HepG2 (cell line): ENCODE results near the gene SDR39U1. TPM values are rescaled to one million over a fixed set of nuclear protein-coding genes. Genes with fewer than 3 reads are reported as not detected.

Experiments used
- GPN1 ChIP-seq: sonication (generic); formaldehyde crosslinking; IDR thresholded peaks from 2 replicates; pipeline ENCODE4 v1.5.1; 2020; ENCODE audit warnings: missing genetic modification reagents, borderline replicate concordance
- HNRNPLL ChIP-seq: fragments of 200-400 bp; formaldehyde crosslinking; IDR thresholded peaks from 2 replicates; pipeline ENCODE4 v1.6.1; 2017; ENCODE audit warnings: mild to moderate bottlenecking, low read depth, low read length; ENCODE audit not compliant: poor library complexity, severe bottlenecking
- MTF2 ChIP-seq: sonication (generic); formaldehyde crosslinking; IDR thresholded peaks from 2 replicates; pipeline ENCODE4 v1.5.0; 2020; ENCODE audit warnings: missing genetic modification reagents, borderline replicate concordance
- PHF8 ChIP-seq: sonication (generic); formaldehyde crosslinking; IDR thresholded peaks from 2 replicates; pipeline ENCODE4 v1.5.0; 2020; ENCODE audit warnings: missing genetic modification reagents
- RCOR2 ChIP-seq: IDR thresholded peaks from 2 replicates; pipeline ENCODE4 v1.6.1; 2016; ENCODE audit warnings: missing biosample characterization, missing genetic modification reagents
- SAFB2 ChIP-seq: sonication (generic); formaldehyde crosslinking; IDR thresholded peaks from 2 replicates; pipeline ENCODE4 v1.5.1; 2020; ENCODE audit warnings: missing genetic modification reagents, low read depth, mild to moderate bottlenecking, borderline replicate concordance
- SMC3 ChIP-seq: IDR thresholded peaks from 2 replicates; pipeline ENCODE4 v1.6.1; 2011; ENCODE audit warnings: low read length, improper control_type of control experiment
- SRSF1 ChIP-seq: fragments of 200-400 bp; formaldehyde crosslinking; optimal IDR thresholded peaks from 2 replicates; pipeline ENCODE3; 2017; ENCODE audit warnings: mild to moderate bottlenecking, low read depth, low read length, moderate library complexity
- SUZ12 ChIP-seq: fragments of 150-350 bp; IDR thresholded peaks from 2 replicates; pipeline ENCODE4 v1.6.1; 2014; ENCODE audit warnings: low read depth, low read length
- ZNF12 ChIP-seq: sonication (generic); formaldehyde crosslinking; IDR thresholded peaks from 2 replicates; pipeline ENCODE4 v1.5.0; 2020; ENCODE audit warnings: missing genetic modification reagents
- ZNF180 ChIP-seq: sonication (generic); formaldehyde crosslinking; IDR thresholded peaks from 2 replicates; pipeline ENCODE4 v1.4.0; 2020; ENCODE audit warnings: low read depth, missing genetic modification reagents, borderline replicate concordance
- ZNF331 ChIP-seq: sonication (generic); formaldehyde crosslinking; IDR thresholded peaks from 2 replicates; pipeline ENCODE4 v1.4.0; 2020; ENCODE audit warnings: missing genetic modification reagents
- ZNF383 ChIP-seq: sonication (generic); formaldehyde crosslinking; IDR thresholded peaks from 2 replicates; pipeline ENCODE4 v1.4.0; 2020; ENCODE audit warnings: missing genetic modification reagents, mild to moderate bottlenecking, borderline replicate concordance
- ZNF556 ChIP-seq: sonication (generic); formaldehyde crosslinking; IDR thresholded peaks from 2 replicates; pipeline ENCODE4 v1.4.0; 2020; ENCODE audit warnings: mild to moderate bottlenecking, missing genetic modification reagents, borderline replicate concordance
- ZNF619 ChIP-seq: sonication (generic); formaldehyde crosslinking; IDR thresholded peaks from 2 replicates; pipeline ENCODE4 v1.4.0; 2020; ENCODE audit warnings: mild to moderate bottlenecking, missing genetic modification reagents
- ZNF766 ChIP-seq: sonication (generic); formaldehyde crosslinking; IDR thresholded peaks from 2 replicates; pipeline ENCODE4 v1.5.0; 2020; ENCODE audit warnings: missing genetic modification reagents, borderline replicate concordance
- ZNF776 ChIP-seq: sonication (generic); formaldehyde crosslinking; IDR thresholded peaks from 2 replicates; pipeline ENCODE4 v1.4.0; 2020; ENCODE audit warnings: mild to moderate bottlenecking, missing genetic modification reagents
- ZSCAN20 ChIP-seq: sonication (generic); formaldehyde crosslinking; IDR thresholded peaks from 2 replicates; pipeline ENCODE4 v1.4.0; 2020; ENCODE audit warnings: missing genetic modification reagents, mild to moderate bottlenecking, borderline replicate concordance
- polyA plus RNA-seq, 8 experiments: library from polyadenylated mRNA; depleted of rRNA in 3 of 8; stranded (reverse) in 7 of 8; unstranded in 1 of 8; fragments of >200 nt; fragmentation: Illumina TruSeq in 4 of 8; extraction: Trizol in 4 of 8; gene quantifications; 2 replicates each; pipeline versions ENCODE4 v1.2.1 to v1.2.3, GENCODE V29; 2011 to 2016; ENCODE audit warnings: low read depth in 4 of 8, missing spikeins in 1 of 8, mixed read lengths in 1 of 8; ENCODE audit not compliant: insufficient read depth in 1 of 8
- total RNA-seq, 5 experiments: library from RNA; depleted of rRNA; stranded (reverse); fragments of >200 nt; fragmentation: Illumina TruSeq; extraction: Trizol; gene quantifications; 2 replicates each; pipeline ENCODE4 v1.2.3, GENCODE V29; 2016; ENCODE audit warnings: low read depth in 1 of 5
- TF ChIP-seq, protein P1 (sequence below): sonication (generic); formaldehyde crosslinking; conservative IDR thresholded peaks from 2 replicates; pipeline ENCODE4 v1.8.0; 2022; ENCODE audit warnings: low read depth, missing genetic modification reagents
- TF ChIP-seq, protein P2 (sequence below): sonication (generic); formaldehyde crosslinking; IDR thresholded peaks from 2 replicates; pipeline ENCODE4 v1.4.0; 2020; ENCODE audit warnings: missing genetic modification reagents
- TF ChIP-seq, protein P3 (sequence below): IDR thresholded peaks from 2 replicates; pipeline ENCODE4 v1.6.1; 2012; ENCODE audit warnings: low read depth, low read length, improper control_type of control experiment
- TF ChIP-seq, protein P4 (sequence below): sonication (generic); formaldehyde crosslinking; IDR thresholded peaks from 2 replicates; pipeline ENCODE4 v1.4.0; 2020; ENCODE audit warnings: missing genetic modification reagents

Gene SDR39U1
- total and polyA plus RNA-seq, 2 of the 13 experiments (the other 11 are each of a cell fraction or from before 2014, with no cell fraction given) = 34.4 to 129 TPM

DNA sequence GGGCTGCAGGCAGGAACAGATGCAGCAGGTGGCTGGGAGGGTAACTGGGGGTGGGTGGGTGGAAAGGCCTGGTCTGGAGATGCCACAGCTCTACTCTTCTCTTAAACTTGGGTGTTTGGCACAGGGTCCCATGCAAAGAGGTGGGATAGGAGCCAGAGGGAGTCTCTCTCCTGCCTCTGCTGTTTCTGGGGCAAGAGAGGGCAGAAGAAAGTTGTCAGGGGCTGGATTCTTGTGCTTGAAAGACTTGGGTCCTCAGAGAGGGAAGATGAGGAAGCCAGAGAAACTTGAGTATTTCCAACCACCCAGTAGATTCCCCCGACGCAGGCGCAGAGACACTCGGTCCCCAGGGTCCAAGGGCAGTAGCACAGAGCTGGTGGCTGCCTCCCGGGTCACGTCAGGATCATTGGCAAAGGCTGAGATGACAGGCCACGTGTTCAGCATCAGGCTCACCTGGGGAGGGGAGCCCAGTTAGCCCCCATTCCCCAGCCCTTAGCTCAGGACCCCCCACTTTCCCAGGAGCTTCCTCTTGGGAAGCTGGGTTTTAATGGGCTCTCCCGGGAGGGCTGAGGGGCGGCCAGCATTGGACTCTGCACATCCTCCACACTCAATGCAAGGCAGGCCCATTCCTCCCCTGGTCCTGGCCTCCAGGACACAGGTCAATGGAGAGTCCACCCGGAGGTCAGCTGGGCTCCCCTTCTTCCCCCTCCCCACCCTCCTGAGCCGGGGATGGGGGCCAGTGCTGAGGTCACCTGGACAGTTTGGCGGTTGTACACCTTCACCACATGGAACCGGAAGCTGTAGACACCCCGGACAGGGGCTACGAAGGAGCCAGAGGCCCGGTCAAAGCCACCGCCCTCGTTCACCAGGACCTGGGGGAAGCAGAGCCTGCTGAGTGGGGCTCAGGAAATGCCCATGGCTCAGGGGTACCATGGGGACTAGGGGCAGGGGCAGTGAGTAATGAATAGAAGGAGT is 14.8 kb downstream of the SDR39U1 start (continued):
- TF ChIP-seq SUZ12 = no peak
- peak; percentile 10 for TF ChIP-seq SRSF1
- TF ChIP-seq ZNF12 (CRISPR knock-in tag) = no peak
- peak; percentile 12; the same call in 1 of the 2 replicates for TF ChIP-seq PHF8 (CRISPR knock-in tag)
- peak; percentile 30 for TF ChIP-seq HNRNPLL
- TF ChIP-seq ZNF766 (CRISPR knock-in tag) = no peak
- TF ChIP-seq SAFB2 (CRISPR knock-in tag) = 0 out of 2 replicates have a peak, but pooled peaks have one; percentile 56
- peak; percentile 2; the same call in 1 of the 2 replicates for TF ChIP-seq ZNF331 (CRISPR knock-in tag)
- 0 out of 2 replicates have a peak, but pooled peaks have one; percentile 46 for TF ChIP-seq GPN1 (CRISPR knock-in tag)
- peak; percentile 80; the same call in 1 of the 2 replicates for TF ChIP-seq ZNF619 (CRISPR knock-in tag)
- peak; percentile 18; the same call in 1 of the 2 replicates for TF ChIP-seq MTF2
- TF ChIP-seq, protein P1, sequence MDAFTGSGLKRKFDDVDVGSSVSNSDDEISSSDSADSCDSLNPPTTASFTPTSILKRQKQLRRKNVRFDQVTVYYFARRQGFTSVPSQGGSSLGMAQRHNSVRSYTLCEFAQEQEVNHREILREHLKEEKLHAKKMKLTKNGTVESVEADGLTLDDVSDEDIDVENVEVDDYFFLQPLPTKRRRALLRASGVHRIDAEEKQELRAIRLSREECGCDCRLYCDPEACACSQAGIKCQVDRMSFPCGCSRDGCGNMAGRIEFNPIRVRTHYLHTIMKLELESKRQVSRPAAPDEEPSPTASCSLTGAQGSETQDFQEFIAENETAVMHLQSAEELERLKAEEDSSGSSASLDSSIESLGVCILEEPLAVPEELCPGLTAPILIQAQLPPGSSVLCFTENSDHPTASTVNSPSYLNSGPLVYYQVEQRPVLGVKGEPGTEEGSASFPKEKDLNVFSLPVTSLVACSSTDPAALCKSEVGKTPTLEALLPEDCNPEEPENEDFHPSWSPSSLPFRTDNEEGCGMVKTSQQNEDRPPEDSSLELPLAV (CRISPR knock-in tag) = no peak
- 0 out of 2 replicates have a peak, but pooled peaks have one; percentile 20 for TF ChIP-seq ZNF383 (CRISPR knock-in tag)
- no peak for TF ChIP-seq RCOR2 (CRISPR knock-in tag)
- TF ChIP-seq ZSCAN20 (CRISPR knock-in tag) = no peak
- no peak for TF ChIP-seq SMC3
- no peak for TF ChIP-seq ZNF556 (CRISPR knock-in tag)
- TF ChIP-seq ZNF776 (CRISPR knock-in tag) = no peak
- TF ChIP-seq ZNF180 (CRISPR knock-in tag) = no peak
- TF ChIP-seq, protein P2, sequence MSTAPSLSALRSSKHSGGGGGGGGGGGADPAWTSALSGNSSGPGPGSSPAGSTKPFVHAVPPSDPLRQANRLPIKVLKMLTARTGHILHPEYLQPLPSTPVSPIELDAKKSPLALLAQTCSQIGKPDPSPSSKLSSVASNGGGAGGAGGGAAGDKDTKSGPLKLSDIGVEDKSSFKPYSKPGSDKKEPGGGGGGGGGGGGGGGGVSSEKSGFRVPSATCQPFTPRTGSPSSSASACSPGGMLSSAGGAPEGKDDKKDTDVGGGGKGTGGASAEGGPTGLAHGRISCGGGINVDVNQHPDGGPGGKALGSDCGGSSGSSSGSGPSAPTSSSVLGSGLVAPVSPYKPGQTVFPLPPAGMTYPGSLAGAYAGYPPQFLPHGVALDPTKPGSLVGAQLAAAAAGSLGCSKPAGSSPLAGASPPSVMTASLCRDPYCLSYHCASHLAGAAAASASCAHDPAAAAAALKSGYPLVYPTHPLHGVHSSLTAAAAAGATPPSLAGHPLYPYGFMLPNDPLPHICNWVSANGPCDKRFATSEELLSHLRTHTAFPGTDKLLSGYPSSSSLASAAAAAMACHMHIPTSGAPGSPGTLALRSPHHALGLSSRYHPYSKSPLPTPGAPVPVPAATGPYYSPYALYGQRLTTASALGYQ = no peak
- TF ChIP-seq, protein P3, sequence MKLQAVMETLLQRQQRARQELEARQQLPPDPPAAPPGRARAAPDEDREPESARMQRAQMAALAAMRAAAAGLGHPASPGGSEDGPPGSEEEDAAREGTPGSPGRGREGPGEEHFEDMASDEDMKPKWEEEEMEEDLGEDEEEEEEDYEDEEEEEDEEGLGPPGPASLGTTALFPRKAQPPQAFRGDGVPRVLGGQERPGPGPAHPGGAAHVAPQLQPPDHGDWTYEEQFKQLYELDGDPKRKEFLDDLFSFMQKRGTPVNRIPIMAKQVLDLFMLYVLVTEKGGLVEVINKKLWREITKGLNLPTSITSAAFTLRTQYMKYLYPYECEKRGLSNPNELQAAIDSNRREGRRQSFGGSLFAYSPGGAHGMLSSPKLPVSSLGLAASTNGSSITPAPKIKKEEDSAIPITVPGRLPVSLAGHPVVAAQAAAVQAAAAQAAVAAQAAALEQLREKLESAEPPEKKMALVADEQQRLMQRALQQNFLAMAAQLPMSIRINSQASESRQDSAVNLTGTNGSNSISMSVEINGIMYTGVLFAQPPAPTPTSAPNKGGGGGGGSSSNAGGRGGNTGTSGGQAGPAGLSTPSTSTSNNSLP = no peak
- TF ChIP-seq, protein P4, sequence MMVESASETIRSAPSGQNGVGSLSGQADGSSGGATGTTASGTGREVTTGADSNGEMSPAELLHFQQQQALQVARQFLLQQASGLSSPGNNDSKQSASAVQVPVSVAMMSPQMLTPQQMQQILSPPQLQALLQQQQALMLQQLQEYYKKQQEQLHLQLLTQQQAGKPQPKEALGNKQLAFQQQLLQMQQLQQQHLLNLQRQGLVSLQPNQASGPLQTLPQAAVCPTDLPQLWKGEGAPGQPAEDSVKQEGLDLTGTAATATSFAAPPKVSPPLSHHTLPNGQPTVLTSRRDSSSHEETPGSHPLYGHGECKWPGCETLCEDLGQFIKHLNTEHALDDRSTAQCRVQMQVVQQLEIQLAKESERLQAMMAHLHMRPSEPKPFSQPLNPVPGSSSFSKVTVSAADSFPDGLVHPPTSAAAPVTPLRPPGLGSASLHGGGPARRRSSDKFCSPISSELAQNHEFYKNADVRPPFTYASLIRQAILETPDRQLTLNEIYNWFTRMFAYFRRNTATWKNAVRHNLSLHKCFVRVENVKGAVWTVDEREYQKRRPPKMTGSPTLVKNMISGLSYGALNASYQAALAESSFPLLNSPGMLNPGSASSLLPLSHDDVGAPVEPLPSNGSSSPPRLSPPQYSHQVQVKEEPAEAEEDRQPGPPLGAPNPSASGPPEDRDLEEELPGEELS (CRISPR knock-in tag) = no peak
